ENCODE measurements around the gene RRP36.

DNA sequence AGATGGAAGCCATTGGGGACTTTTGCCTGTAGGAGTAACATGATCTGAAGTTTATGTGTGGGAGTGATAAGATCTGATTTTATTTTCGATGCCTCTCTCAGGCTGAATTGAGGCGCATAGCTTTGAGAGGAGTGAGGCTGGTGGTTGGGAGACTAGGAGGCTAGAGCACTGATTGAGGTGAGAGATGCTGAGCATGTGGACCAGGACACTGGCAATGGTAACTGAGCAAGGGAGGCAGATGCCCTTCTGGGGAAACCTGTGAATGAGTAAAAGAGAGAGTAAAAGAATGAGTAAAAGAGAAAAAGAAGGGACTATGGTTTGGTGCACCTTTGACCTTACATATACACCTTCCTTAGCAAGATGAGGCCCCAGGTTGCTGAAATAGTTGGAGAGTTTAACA lies 3.0 kb downstream of the RRP36 start:
- no peak for TF ChIP-seq POLR2AphosphoS5 (IDR thresholded peaks at IDR 0.05; ENCODE audit: low read depth, low read length)
- TF ChIP-seq, protein P1, sequence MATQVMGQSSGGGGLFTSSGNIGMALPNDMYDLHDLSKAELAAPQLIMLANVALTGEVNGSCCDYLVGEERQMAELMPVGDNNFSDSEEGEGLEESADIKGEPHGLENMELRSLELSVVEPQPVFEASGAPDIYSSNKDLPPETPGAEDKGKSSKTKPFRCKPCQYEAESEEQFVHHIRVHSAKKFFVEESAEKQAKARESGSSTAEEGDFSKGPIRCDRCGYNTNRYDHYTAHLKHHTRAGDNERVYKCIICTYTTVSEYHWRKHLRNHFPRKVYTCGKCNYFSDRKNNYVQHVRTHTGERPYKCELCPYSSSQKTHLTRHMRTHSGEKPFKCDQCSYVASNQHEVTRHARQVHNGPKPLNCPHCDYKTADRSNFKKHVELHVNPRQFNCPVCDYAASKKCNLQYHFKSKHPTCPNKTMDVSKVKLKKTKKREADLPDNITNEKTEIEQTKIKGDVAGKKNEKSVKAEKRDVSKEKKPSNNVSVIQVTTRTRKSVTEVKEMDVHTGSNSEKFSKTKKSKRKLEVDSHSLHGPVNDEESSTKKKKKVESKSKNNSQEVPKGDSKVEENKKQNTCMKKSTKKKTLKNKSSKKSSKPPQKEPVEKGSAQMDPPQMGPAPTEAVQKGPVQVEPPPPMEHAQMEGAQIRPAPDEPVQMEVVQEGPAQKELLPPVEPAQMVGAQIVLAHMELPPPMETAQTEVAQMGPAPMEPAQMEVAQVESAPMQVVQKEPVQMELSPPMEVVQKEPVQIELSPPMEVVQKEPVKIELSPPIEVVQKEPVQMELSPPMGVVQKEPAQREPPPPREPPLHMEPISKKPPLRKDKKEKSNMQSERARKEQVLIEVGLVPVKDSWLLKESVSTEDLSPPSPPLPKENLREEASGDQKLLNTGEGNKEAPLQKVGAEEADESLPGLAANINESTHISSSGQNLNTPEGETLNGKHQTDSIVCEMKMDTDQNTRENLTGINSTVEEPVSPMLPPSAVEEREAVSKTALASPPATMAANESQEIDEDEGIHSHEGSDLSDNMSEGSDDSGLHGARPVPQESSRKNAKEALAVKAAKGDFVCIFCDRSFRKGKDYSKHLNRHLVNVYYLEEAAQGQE (IDR thresholded peaks at IDR 0.05; ENCODE audit: insufficient read depth in 1 of 2, low read depth in 2 of 2, low read length in 2 of 2): no peak
- no peak for TF ChIP-seq TAF1 (IDR thresholded peaks at IDR 0.05; ENCODE audit: borderline replicate concordance, insufficient read depth, low read length)
- TF ChIP-seq SIN3A (IDR thresholded peaks at IDR 0.05; ENCODE audit: borderline replicate concordance, insufficient read depth, low read length): no peak
- TF ChIP-seq FOXP2 (optimal IDR thresholded peaks at IDR 0.05; ENCODE audit: borderline replicate concordance, extremely low read depth, extremely low read length, insufficient read depth): no peak

Data from PFSK-1 (cell line).